Neural cell (in vitro differentiated cells): ENCODE results near the gene GABRB2.

Experiments used
- CTCF ChIP-seq: fragments of 450-650 bp; IDR thresholded peaks from 2 replicates; pipeline ENCODE4 v1.5.1; 2014; ENCODE audit warnings: antibody characterized with exemption, mild to moderate bottlenecking, moderate library complexity; ENCODE audit not compliant: poor library complexity, severe bottlenecking
- EZH2 ChIP-seq: fragments of 200-600, 300-800 bp; shearing (Covaris generic), sonication (generic); IDR thresholded peaks from 2 replicates; pipeline ENCODE4 v1.6.1; 2014; ENCODE audit warnings: antibody characterized with exemption, low read length, borderline replicate concordance, mild to moderate bottlenecking; ENCODE audit not compliant: insufficient read depth, poor library complexity, severe bottlenecking
- RAD21 ChIP-seq: fragments of 450-650 bp; conservative IDR thresholded peaks from 2 replicates; pipeline ENCODE4 v1.6.1; 2014; ENCODE audit warnings: antibody characterized with exemption, mild to moderate bottlenecking, moderate library complexity
- SMC3 ChIP-seq: fragments of 450-650 bp; conservative IDR thresholded peaks from 2 replicates; pipeline ENCODE4 v1.6.1; 2014; ENCODE audit warnings: antibody characterized with exemption, mild to moderate bottlenecking, moderate library complexity; ENCODE audit not compliant: poor library complexity
- TAF1 ChIP-seq: IDR thresholded peaks from 2 replicates; pipeline ENCODE4 v1.6.1; 2012; ENCODE audit warnings: low read depth

GRCh38 chr5:161585798-161586197 lies 39.3 kb upstream of the GABRB2 start:
- TF ChIP-seq CTCF = no peak
- no peak for TF ChIP-seq TAF1
- no peak for TF ChIP-seq RAD21
- no peak for TF ChIP-seq SMC3
- TF ChIP-seq EZH2 = no peak
